GM18517 (cell line): ENCODE measurements around the gene CEP83.

ENCODE experiments used
- ATAC-seq: cut with Tn5 transposase; IDR thresholded peaks from one replicate; pipeline ENCODE4 v1.9.1; 2021; ENCODE audit warnings: mild to moderate bottlenecking, moderate library complexity; ENCODE audit not compliant: unreplicated experiment

The CEP83 gene

GRCh38 chr12:94308612-94309011 lies 151.1 kb downstream of the CEP83 start:
- ATAC-seq, result no peak

DNA sequence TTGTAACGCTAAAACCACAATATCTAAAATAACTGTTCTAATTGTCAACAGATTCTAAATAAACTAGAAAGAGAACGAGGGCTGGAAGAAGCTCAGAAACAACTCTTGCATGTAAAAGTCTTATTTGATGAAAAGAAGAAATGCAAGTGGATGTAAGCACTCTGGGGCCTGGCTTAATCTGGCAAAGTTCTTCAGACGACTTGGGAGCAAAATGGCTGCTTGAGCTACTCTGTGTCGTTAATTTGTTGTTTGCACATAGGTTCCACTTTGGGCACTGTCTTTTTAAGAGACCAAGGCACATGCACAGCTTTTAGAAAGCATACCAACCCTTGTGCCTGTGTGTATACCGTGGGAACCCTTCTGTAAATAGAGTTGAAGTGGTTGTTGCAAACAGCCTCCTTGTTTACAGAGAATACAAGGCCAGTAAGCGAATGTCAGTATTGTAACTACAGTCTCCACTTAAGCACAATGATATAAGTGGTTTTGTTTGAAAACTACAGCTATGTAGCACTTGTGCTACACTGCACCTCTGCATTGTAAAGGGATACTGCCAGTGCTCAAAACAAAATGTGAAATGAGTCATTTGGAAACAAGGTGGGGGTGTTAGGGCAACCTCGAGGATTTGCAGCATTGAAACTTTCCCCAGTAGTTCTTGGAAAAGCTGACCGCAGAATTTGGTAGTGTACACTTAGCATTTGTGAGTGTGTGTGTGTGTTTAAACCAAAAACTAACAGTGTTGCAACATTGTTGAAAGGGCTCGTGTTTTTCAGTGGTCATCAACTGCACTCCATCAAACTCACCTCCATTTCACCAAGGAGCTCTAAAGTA lies 154.3 kb downstream of the CEP83 start:
- ATAC-seq, result peak; percentile 64

DNA sequence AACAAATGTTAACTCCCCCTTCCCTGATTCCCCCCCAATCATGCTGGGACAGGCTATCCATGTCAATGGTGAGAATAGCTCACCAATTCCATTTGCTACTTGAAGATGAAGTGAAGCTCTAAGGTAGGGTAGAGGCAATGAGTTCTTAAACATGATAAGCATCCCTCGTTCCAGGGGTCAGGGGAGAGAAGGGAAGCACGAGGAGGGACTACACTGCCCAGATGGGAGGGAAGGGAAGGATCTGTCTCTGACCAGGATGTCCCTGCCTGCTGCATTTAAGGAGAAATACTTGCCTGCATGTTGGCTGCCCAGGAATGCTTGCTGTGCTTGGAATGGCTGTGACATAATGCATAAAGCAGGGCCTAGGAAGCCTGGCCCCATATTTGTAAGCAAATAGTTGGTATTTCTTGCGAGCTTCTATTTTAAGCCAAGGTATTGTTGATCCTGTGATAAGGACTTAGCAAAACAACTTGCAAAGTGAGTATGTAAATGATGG lies 155.1 kb downstream of the CEP83 start:
- no peak for ATAC-seq

GRCh38 chr12:94304012-94304411 lies 155.7 kb downstream of the CEP83 start:
- no peak for ATAC-seq

DNA sequence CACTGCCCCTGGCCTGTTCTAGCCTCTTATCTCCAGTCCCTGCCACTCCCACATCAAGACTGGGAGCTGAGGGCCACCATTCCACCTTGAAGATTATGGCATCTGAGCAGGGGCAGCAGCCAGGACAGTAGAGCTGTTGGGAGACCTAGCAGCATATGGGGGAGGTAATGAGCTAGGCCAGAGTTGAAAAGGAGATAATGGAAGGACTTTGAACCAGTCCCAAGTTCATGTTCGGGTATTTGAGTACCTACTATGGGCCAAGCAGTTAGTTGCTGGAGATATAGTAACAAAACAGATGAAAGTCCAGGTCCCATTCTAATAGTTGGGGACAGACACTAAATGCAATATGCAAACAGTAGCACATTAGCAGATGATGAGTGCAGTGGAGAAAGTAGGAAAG lies 159.8 kb downstream of the CEP83 start:
- no peak for ATAC-seq

- no peak for ATAC-seq
Observed at GRCh38 chr12:94297876-94298505, 161.7 kb downstream of the CEP83 start.

DNA sequence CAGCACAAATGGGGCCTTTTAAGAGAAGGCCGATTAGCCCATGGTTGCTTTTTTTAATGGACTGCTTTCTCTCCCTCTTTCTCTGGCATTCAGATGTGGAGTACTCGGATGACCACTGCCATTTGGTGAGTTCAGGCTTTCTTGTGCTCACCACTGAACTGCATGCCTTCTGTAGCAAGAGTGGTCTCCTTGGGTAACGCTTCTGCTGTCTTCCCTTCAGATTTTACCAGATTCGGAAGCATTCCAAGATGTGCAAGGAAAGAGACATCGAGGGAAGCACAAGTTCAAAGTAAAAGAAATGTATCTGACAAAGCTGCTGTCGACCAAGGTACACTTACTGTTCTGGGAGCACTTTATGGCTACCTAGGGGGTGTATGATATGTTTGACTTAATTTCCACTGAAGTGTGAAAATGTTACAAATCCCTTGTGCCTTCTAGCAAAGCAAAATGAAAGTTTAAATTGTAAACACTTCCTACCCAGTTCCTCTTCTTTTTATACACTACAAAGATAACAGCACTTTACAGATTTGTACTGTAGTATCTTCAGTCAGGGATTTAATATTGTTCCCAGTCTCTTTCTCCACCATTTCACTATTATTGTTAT lies 162.5 kb downstream of the CEP83 start:
- ATAC-seq, result no peak

DNA sequence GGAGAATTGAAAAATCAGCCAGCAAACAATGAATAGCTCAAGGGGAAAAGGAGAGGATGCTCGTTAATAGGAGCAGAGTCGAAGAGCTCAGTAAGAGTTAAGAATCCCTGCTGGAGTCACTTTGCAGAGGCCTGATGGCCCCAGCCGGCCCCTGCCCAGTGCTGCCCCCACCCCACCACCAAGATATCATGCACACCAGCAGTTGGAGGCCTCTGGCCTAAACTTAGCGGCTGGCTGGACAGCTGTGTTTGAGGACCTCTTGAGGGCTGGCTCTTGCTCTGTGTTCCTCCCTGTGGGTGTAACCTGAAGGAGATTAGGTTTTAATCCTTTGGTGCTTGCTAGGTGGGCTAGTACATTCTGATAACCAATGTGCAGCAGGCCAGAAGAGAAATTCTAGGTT lies 169.3 kb downstream of the CEP83 start:
- no peak for ATAC-seq

DNA sequence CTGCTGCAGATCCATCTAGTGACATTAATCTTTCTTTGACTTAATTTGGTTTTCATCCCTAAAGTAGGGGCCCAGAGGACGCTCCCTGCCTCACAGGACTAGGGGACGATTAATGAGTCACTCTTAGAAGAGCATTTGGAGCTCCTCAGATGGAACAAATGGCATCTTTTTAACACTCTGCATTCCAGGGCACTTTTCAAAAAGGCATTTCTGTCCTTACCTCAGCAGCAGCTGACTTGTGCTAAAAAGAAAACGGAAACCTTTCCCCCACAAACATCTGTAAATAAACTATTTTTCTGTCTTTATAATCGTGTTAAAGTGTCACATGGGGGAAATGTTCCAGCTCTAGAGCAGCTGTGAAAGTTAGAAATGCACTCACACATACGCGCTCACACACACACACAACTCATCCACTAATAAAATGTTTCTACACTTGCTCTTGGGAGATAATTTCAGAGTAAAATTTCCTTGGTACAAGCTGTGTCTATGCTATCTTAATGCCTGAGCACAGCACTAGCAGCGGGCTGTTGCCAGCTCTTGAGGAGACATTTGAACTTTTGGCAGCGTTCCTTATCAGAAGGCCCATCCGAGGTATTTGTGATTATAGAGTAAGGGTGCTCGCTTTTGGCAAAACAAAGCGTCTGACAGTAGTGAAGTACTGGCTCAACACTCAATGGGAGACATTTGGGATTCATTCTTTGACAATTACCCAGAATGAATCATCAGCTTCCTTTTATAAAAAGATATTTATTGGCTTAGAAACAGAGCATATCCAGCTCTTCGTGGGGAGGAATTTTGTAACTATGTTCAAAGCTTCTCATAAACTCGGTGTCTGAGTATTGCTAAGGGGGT lies 170.0 kb downstream of the CEP83 start:
- ATAC-seq, result no peak

DNA sequence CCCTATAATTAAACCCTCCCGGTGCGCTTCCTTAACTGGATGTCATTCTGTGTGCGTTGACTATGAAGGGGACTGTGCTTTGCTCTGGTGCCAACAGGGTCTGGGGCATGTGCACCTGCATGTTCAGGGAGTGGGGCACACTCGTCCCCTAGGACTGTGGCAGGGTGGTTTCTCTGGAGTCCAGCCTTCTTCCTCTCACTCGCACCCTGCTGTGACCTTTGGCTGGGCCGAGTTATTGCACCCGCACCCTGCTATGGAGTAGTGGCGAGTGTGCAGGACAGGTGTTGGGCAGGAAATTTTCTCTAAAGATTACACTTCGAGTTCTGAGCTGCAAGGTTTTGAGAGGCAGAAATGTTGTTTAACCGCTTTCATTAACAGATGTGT lies 172.4 kb downstream of the CEP83 start:
- ATAC-seq, result no peak

GRCh38 chr12:94286583-94287244 lies 173.0 kb downstream of the CEP83 start:
- ATAC-seq, result no peak

- ATAC-seq, result no peak
Observed at GRCh38 chr12:94285943-94286582, 173.6 kb downstream of the CEP83 start.

DNA sequence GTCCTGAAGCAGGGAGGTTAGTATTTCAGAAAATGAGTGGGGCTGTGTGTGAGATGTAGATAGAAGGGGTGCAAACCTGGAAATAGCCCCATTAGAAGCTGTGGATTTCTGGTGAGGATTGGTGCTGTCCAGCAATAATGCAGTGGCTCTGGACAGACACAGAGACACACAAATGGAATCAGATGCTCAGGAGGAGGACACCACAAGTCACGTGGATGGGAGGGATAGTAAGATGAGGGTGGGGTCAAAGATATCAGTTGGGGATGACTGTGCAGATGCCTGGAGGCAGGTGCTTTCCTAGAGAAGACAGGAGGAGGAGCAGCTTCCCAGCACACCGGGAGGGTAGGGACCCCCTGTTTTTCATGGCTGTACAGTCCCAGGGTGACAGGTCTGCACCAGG lies 174.8 kb downstream of the CEP83 start:
- ATAC-seq, result no peak

DNA sequence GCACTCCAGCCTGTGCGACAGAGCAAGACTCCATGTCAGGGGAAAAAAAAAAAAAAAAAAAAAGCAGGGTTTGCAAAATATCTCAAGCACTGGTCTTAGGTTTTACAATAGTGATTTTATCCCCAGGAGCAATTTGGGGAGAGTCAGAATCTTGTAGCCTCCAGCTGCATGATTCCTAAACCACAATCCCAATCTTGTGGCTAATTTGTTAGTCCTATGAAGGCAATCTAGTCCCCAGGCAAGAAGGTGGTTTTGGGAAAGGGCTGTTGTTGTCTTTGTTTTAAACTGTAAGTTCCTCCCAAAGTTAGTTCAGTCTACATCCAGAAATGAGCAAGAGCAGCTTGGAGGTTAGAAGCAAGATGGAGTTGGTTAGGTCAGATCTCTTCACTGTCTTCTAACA lies 175.6 kb downstream of the CEP83 start:
- ATAC-seq, result no peak

DNA sequence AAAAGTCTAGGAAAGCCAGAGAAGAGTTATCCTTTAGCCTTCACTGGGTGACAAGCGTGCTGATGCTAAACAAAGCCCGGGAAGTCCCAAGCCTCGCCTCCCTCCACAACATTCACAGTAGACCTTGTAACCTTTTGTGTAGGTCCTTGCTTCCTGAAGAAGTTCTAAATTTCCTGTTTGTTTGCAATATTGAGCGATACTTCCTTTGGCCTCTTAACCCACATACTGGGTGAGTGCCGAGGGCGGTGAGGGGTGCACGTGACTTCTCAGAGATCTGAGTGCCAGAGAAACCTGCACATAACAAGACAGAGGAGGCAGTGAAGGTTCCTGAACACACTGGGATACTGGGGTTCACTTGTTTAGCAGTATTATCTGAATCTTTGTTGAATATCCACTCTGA lies 177.0 kb downstream of the CEP83 start:
- ATAC-seq, result no peak

DNA sequence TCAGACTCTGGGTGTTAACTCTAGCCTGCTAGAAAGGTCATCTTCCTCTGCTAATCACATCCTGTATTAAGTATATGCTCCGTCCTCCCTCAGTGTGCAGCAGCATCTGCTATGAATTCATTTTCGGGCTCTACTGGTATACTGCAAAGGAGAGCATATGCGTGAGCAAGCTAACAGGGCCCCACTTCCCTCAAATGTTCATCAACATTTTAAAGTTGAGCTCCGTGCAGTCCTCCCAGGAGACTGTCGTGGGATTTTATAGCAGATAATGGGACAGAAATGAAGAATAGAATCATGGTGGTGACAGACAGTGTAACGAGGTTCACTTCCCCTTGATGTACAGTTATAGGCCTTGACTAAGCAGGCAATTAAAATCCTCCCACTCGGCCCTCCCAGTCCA lies 179.6 kb downstream of the CEP83 start:
- ATAC-seq, result no peak

- ATAC-seq, result no peak
Observed at GRCh38 chr12:94277426-94278000, 182.2 kb downstream of the CEP83 start.

GRCh38 chr12:94276725-94277124 lies 182.9 kb downstream of the CEP83 start:
- ATAC-seq, result no peak

- ATAC-seq, result no peak
Observed at GRCh38 chr12:94273272-94273671, 186.4 kb downstream of the CEP83 start.

DNA sequence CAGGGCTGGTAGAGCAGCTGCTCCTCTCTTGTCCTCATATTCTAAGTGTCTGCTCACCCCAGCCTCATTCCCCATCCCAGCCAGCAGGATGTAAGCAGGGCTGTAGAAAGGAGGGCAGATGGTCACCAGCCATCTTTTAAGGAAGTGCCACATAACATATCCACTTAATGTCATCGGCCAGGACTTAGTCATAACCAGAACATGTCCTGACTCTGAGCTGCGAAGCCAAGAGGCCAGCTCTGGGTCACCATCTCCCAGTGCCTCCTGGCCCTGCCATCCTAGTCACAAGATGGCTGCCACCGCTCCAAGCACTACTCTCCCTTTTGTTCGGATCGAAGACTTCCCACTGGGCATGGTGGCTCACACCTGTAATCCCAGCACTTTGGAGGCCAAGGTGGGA lies 187.4 kb downstream of the CEP83 start:
- ATAC-seq, result no peak
